ENCODE measurements around the gene IL15.

The IL15 gene

DNA sequence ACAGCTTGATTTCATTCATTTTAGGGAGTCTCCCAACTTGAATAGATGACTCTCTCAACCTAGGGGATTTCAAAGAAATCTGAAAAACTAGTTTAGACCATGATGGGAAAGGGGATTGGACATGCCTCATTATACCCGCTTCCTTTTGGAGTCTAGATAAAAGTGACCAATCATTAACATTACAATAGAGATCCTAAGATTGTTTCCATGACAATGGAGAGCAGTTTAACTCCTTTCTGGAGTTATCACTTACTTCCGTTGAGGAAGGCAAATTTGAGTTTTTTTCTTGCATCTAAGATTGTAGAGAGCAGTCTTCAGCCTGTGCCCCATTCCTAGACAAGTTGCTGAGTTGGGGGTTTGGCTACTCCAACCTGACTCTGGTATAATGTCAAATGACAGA, 11.4 kb upstream of the IL15 start:
- Histone ChIP-seq H3K9me3 (ENCODE audit: control insufficient read depth, low read length) (no peaks in the 10 kb centered on the region), H3K27me3 (replicated peaks; ENCODE audit: control insufficient read depth, insufficient read depth, low read length) (no peaks in the 10 kb centered on the region), H3K4me1 (ENCODE audit: control insufficient read depth, insufficient read depth, low read length) (peaks cover 6% of the 10 kb centered on the region), H3K4me3 (ENCODE audit: low read length) (no peak overlapping the region), H3K9ac (ENCODE audit: low read length) (no peak overlapping the region), H3K36me3 (ENCODE audit: control insufficient read depth, insufficient read depth, low read length, severe bottlenecking) (no peaks in the 10 kb centered on the region)
- DNase-seq (ENCODE audit: low read depth): no peak

DNA sequence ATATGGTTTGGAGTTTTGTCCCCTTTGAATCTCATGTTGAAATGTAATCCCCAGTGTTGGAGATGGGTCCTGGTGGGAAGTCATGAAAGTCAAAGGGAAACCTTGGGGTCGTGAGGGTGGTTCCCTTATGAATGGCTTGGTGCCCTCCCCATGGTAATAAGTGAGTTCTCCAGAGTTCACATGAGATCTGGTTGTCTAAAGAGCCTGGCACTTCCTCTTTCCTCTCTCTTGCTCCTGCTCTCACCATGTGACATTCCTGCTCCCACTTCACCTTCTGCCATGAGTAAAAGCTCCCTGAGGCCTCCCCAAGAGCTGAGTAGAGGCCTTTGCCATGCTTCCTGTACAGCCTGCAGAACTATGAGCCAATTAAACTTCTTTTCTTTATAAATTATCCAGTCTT, 5.5 kb upstream of the IL15 start:
- no peak for DNase-seq (ENCODE audit: low read depth)
- Histone ChIP-seq H3K36me3 (ENCODE audit: control insufficient read depth, insufficient read depth, low read length, severe bottlenecking) (no peaks in the 10 kb centered on the region), H3K27me3 (replicated peaks; ENCODE audit: control insufficient read depth, insufficient read depth, low read length) (no peaks in the 10 kb centered on the region), H3K9ac (ENCODE audit: low read length) (no peak overlapping the region), H3K9me3 (ENCODE audit: control insufficient read depth, low read length) (no peaks in the 10 kb centered on the region), H3K4me3 (ENCODE audit: low read length) (no peak overlapping the region), H3K4me1 (ENCODE audit: control insufficient read depth, insufficient read depth, low read length) (peaks cover 8% of the 10 kb centered on the region)

DNA sequence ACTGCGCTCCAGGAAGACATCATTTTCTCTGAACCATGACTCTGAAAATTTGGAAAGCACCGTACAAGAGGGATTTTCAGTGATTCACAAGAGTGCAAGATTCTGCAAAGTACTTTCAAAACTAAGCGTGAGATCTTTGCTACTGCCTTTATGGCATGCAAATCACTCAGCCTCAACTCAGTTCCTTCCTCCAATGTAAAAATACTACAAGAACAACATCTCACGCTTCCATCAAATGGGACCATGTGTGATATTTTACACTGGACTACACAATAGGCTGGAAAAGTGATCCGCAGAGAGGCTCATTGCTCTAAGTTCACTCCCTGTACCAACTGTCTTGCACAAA, 674 bp upstream of the IL15 start:
- no peaks in the 10 kb centered on the region for H3K27me3 ChIP-seq (replicated peaks; ENCODE audit: control insufficient read depth, insufficient read depth, low read length)

DNA sequence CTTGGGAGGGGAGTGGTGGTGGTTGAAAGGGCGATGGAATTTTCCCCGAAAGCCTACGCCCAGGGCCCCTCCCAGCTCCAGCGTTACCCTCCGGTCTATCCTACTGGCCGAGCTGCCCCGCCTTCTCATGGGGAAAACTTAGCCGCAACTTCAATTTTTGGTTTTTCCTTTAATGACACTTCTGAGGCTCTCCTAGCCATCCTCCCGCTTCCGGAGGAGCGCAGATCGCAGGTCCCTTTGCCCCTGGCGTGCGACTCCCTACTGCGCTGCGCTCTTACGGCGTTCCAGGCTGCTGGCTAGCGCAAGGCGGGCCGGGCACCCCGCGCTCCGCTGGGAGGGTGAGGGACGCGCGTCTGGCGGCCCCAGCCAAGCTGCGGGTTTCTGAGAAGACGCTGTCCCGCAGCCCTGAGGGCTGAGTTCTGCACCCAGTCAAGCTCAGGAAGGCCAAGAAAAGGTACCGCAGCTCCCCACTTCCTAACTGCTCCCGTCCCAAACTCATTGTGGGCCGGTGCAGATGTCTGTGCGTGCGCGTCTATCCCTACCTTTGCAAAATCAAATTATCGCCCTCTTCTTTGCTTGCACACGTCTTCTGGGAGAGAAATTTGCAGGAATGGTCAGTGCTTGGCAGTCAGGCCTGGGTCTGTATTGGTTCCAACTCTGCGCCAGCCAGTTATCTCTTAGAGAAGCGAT, 533 bp downstream of the IL15 start:
- Histone ChIP-seq H3K4me1 (ENCODE audit: control insufficient read depth, insufficient read depth, low read length) (peaks cover 9% of the 10 kb centered on the region), H3K27me3 (replicated peaks; ENCODE audit: control insufficient read depth, insufficient read depth, low read length) (no peaks in the 10 kb centered on the region), H3K4me3 (ENCODE audit: low read length) (peak overlapping the region; percentile 94), H3K9ac (ENCODE audit: low read length) (peak overlapping the region; percentile 86), H3K36me3 (ENCODE audit: control insufficient read depth, insufficient read depth, low read length, severe bottlenecking) (no peaks in the 10 kb centered on the region), H3K9me3 (ENCODE audit: control insufficient read depth, low read length) (no peaks in the 10 kb centered on the region)
- peak; percentile 83 for DNase-seq (ENCODE audit: low read depth)

More for the DNA sequence above, 674 bp upstream of the IL15 start:
- DNase-seq (ENCODE audit: low read depth): no peak
- Histone ChIP-seq H3K36me3 (ENCODE audit: control insufficient read depth, insufficient read depth, low read length, severe bottlenecking) (no peaks in the 10 kb centered on the region), H3K9ac (ENCODE audit: low read length) (no peak overlapping the region), H3K4me1 (ENCODE audit: control insufficient read depth, insufficient read depth, low read length) (peaks cover 9% of the 10 kb centered on the region), H3K9me3 (ENCODE audit: control insufficient read depth, low read length) (no peaks in the 10 kb centered on the region), H3K4me3 (ENCODE audit: low read length) (peak overlapping the region; percentile 94)

DNA sequence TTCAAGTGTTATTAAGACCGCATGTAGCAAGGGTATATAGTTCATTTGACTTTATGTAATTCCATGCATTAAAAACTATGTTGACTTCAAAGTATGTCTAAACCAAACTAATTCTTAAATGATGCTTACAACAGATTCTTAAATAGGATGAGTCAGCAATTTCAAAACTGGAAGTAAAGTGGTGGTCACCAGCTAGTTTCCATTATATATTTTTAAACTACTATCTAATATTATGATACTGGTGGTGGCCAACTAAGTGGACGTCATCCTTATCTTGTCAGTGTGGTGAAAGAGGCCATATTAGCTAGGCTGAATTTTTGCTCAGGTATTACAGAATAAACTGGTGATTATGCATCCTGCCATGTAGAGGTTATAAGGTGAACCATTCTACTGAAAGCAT, 1.2 kb downstream of the IL15 start:
- H3K36me3 ChIP-seq (ENCODE audit: control insufficient read depth, insufficient read depth, low read length, severe bottlenecking): no peaks in the 10 kb centered on the region
- no peaks in the 10 kb centered on the region for H3K9me3 ChIP-seq (ENCODE audit: control insufficient read depth, low read length)
- peak overlapping the region; percentile 86 for H3K9ac ChIP-seq (ENCODE audit: low read length)
- DNase-seq (ENCODE audit: low read depth): no peak
- H3K27me3 ChIP-seq (replicated peaks; ENCODE audit: control insufficient read depth, insufficient read depth, low read length): no peaks in the 10 kb centered on the region
- H3K4me1 ChIP-seq (ENCODE audit: control insufficient read depth, insufficient read depth, low read length): peaks cover 15% of the 10 kb centered on the region
- H3K4me3 ChIP-seq (ENCODE audit: low read length): peak overlapping the region; percentile 94

DNA sequence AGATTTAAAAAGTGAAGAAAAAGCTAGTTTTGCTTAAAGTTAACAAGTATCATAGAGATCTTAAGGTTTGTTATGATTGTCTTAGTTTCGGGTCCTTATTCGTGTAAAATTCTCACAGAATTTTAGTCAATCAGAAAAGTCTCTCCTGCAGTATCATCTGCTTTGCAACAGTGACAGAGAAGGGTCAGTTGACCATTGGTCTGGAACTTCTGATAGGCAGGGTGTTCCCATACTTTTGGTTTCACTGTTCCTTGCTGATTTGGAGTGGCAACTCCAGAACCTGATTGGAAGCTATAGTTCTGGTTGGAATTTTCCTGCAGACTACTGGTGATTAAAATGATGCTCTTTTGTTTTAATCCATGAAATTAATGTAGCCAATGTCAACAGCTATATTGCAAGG, 1.8 kb downstream of the IL15 start:
- no peaks in the 10 kb centered on the region for H3K27me3 ChIP-seq (replicated peaks; ENCODE audit: control insufficient read depth, insufficient read depth, low read length)
- no peaks in the 10 kb centered on the region for H3K9me3 ChIP-seq (ENCODE audit: control insufficient read depth, low read length)
- H3K36me3 ChIP-seq (ENCODE audit: control insufficient read depth, insufficient read depth, low read length, severe bottlenecking): no peaks in the 10 kb centered on the region
- no peak overlapping the region for H3K9ac ChIP-seq (ENCODE audit: low read length)
- peaks cover 22% of the 10 kb centered on the region for H3K4me1 ChIP-seq (ENCODE audit: control insufficient read depth, insufficient read depth, low read length)
- no peak overlapping the region for H3K4me3 ChIP-seq (ENCODE audit: low read length)
- DNase-seq (ENCODE audit: low read depth): no peak

DNA sequence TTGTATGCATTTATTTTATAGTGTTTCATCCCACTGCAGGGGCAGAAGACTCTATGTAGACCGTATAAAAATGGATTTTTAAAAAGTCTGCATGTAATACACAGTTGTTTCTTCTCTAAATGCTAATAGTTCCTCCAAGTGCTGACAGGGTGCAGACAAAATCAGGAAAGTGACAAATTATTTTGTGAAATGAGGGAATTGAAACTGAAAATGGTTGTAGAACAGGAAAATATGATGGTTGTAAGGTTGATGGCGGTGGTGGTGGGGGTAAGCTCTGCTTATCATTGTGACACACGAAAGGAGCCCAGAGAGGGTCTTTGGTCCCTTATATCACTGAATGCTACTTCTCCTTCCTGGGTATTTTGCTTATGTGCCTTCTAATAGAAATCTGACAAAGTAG, 4.3 kb downstream of the IL15 start:
- no peaks in the 10 kb centered on the region for H3K9me3 ChIP-seq (ENCODE audit: control insufficient read depth, low read length)
- DNase-seq (ENCODE audit: low read depth): no peak
- no peak overlapping the region for H3K4me3 ChIP-seq (ENCODE audit: low read length)
- peaks cover 35% of the 10 kb centered on the region for H3K4me1 ChIP-seq (ENCODE audit: control insufficient read depth, insufficient read depth, low read length)
- H3K27me3 ChIP-seq (replicated peaks; ENCODE audit: control insufficient read depth, insufficient read depth, low read length): no peaks in the 10 kb centered on the region
- H3K9ac ChIP-seq (ENCODE audit: low read length): no peak overlapping the region
- no peaks in the 10 kb centered on the region for H3K36me3 ChIP-seq (ENCODE audit: control insufficient read depth, insufficient read depth, low read length, severe bottlenecking)

DNA sequence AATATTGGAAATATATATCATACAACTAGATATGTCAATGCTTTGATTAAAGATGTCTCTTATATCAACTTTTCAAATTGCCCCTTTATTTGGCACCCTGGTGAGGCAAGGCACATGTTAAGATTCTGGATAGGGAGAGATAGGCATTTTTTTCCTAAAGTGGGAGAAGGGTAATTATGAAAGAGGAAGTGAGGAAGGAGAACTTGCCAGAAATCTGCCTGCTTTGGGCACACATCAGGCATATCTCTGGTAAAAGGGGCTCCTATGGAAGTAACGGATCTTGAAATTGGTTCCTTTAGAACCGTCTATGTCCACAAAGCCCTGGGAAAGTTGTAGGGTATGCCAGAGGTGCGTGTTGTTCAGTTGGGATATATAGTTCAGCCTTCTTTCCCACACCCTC, 5.7 kb downstream of the IL15 start:
- no peaks in the 10 kb centered on the region for H3K27me3 ChIP-seq (replicated peaks; ENCODE audit: control insufficient read depth, insufficient read depth, low read length)
- H3K4me1 ChIP-seq (ENCODE audit: control insufficient read depth, insufficient read depth, low read length): peaks cover 34% of the 10 kb centered on the region
- H3K9ac ChIP-seq (ENCODE audit: low read length): no peak overlapping the region
- H3K9me3 ChIP-seq (ENCODE audit: control insufficient read depth, low read length): no peaks in the 10 kb centered on the region
- DNase-seq (ENCODE audit: low read depth): no peak
- H3K36me3 ChIP-seq (ENCODE audit: control insufficient read depth, insufficient read depth, low read length, severe bottlenecking): no peaks in the 10 kb centered on the region
- no peak overlapping the region for H3K4me3 ChIP-seq (ENCODE audit: low read length)

DNA sequence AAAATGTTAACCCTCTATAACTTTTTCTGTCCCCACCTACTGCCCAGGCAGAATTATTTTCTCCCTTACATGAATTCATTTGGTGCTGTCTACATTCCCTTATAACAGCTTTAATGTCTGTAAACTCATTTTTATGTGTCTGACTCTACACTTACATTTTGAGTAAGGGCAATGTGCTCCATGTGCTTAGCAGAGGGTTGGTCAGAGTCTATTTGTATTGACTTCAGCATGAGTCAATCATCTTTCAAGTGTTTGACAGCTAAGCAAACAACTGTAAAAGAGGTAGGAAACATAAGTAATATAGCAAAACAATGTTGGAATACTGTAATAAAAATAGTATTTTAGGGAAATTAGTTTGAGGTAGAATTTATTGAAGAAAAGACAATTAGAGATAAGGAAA, 6.3 kb downstream of the IL15 start:
- H3K9ac ChIP-seq (ENCODE audit: low read length): no peak overlapping the region
- no peak for DNase-seq (ENCODE audit: low read depth)
- H3K36me3 ChIP-seq (ENCODE audit: control insufficient read depth, insufficient read depth, low read length, severe bottlenecking): no peaks in the 10 kb centered on the region
- H3K9me3 ChIP-seq (ENCODE audit: control insufficient read depth, low read length): no peaks in the 10 kb centered on the region
- H3K4me1 ChIP-seq (ENCODE audit: control insufficient read depth, insufficient read depth, low read length): peaks cover 32% of the 10 kb centered on the region
- H3K27me3 ChIP-seq (replicated peaks; ENCODE audit: control insufficient read depth, insufficient read depth, low read length): no peaks in the 10 kb centered on the region
- no peak overlapping the region for H3K4me3 ChIP-seq (ENCODE audit: low read length)

DNA sequence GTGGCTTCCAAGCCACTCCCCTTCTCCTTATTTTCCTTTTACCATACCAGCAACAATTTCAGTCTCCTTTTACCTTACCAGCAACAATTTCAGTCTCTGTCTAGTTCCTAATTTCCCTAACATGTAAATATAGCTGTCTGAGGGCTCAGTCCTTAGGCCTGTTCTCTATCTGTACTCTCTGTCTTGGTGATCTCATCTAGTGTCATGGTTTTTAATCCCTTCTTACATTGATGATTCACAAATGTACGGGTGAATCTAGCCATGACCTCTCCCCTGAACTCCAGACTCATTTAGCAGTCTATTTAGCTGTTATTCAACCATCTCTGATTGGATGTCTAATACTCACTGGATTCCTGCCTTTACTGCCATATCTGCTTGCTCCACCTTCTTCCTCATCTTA, 7.2 kb downstream of the IL15 start:
- Histone ChIP-seq H3K4me1 (ENCODE audit: control insufficient read depth, insufficient read depth, low read length) (peaks cover 32% of the 10 kb centered on the region), H3K4me3 (ENCODE audit: low read length) (no peak overlapping the region), H3K9me3 (ENCODE audit: control insufficient read depth, low read length) (no peaks in the 10 kb centered on the region), H3K36me3 (ENCODE audit: control insufficient read depth, insufficient read depth, low read length, severe bottlenecking) (no peaks in the 10 kb centered on the region), H3K9ac (ENCODE audit: low read length) (no peak overlapping the region), H3K27me3 (replicated peaks; ENCODE audit: control insufficient read depth, insufficient read depth, low read length) (no peaks in the 10 kb centered on the region)
- peak; percentile 64 for DNase-seq (ENCODE audit: low read depth)

DNA sequence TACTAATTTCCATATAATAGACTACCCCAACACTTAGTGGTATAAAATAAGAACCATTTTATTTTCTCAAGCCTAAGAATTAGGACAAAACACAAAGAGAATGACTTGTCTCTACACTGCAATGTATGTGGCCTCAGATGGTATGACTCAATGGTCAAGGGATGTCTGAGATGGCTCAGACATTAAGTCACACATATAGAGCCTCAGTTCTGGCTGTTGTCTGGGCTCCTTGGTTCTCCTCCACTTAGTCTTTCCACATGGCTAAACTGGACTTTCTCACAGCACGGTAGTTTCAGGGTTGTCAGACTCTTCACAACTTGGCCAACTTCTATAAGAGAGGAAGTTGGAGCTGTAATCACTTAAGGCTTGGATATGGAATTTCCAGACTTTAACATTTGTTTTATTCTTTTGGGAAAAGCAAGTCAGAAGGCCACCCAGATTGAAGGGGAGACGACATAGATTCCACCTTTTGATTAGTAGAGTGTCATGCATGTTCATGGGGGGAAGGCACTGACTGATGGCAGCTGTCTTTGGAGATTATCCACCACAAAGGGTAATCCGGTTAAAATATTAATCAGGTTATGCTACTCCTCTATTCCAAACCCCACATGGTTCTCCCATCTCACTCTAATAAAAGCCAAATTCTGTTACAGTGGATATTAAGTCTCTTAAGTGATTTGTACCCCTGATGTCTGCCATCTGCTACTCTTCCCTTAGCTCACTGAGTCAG, 9.4 kb downstream of the IL15 start:
- peak; percentile 74 for DNase-seq (ENCODE audit: low read depth)
- Histone ChIP-seq H3K36me3 (ENCODE audit: control insufficient read depth, insufficient read depth, low read length, severe bottlenecking) (no peaks in the 10 kb centered on the region), H3K9me3 (ENCODE audit: control insufficient read depth, low read length) (no peaks in the 10 kb centered on the region), H3K4me3 (ENCODE audit: low read length) (no peak overlapping the region), H3K4me1 (ENCODE audit: control insufficient read depth, insufficient read depth, low read length) (peaks cover 32% of the 10 kb centered on the region), H3K9ac (ENCODE audit: low read length) (no peak overlapping the region), H3K27me3 (replicated peaks; ENCODE audit: control insufficient read depth, insufficient read depth, low read length) (no peaks in the 10 kb centered on the region)

DNA sequence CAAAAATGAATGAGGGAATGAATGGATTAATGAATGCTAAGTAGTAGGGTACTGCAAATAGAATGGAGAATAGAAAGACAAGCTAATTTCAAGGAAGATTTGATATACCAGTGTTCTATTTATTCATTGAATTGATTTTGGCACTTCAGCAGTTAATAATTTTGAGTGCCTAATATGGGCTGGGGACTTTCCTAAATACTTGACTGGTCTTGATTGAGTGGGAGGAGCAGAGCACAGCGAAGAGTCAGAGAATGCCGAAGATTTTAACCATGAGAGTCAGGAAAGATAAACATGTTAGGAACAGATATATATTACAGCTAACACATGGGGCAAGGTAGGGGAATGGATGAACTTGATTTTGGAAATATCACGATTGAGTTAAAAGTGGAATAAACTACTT, 10.6 kb downstream of the IL15 start:
- Histone ChIP-seq H3K4me3 (ENCODE audit: low read length) (no peak overlapping the region), H3K9ac (ENCODE audit: low read length) (no peak overlapping the region), H3K27me3 (replicated peaks; ENCODE audit: control insufficient read depth, insufficient read depth, low read length) (no peaks in the 10 kb centered on the region), H3K9me3 (ENCODE audit: control insufficient read depth, low read length) (no peaks in the 10 kb centered on the region), H3K36me3 (ENCODE audit: control insufficient read depth, insufficient read depth, low read length, severe bottlenecking) (no peaks in the 10 kb centered on the region), H3K4me1 (ENCODE audit: control insufficient read depth, insufficient read depth, low read length) (peaks cover 35% of the 10 kb centered on the region)
- DNase-seq (ENCODE audit: low read depth): no peak
